IMR-90 (cell line): ENCODE measurements around the gene CLPTM1. TPM values are rescaled to one million over a fixed set of nuclear protein-coding genes. Genes with fewer than 3 reads are reported as not detected.

ENCODE experiments used
- ATAC-seq: fragments of 200-7000 bp; cut with Tn5 transposase; 2 replicates; pipeline ENCODE4 v1.9.1; 2020; ENCODE audit warnings: low read depth, mild to moderate bottlenecking, moderate library complexity
- BruUV-seq: library from RNA; stranded (reverse); fragments of 400-500 nt; replicated peaks from 2 replicates; lab custom pipeline; 2021; lab: Mats Ljungman, UMichigan
- CTCF ChIA-PET: fragments of 300-600 bp; formaldehyde crosslinking; extraction: SDS; loops from one replicate; lab custom pipeline; 2021; ENCODE audit warnings: antibody characterized with exemption; lab: Yijun Ruan, JAX
- POLR2A ChIA-PET: fragments of 300-600 bp; sonication (Branson Sonifier 250); formaldehyde crosslinking; loops from one replicate; lab custom pipeline; 2022; ENCODE audit warnings: antibody characterized with exemption; ENCODE audit not compliant: unreplicated experiment; lab: Charles Lee
- DNase-seq: peaks from one replicate; pipeline ENCODE4 v3.0.0; 2013
- H2AFZ ChIP-seq: replicated peaks from 2 replicates; pipeline ENCODE3; 2013; ENCODE audit warnings: low read length, mild to moderate bottlenecking; ENCODE audit not compliant: poor library complexity
- H2AK5ac ChIP-seq: 2 replicates; pipeline ENCODE4 v1.6.1; 2013; ENCODE audit warnings: low read depth, low read length, inconsistent platforms
- H2AK9ac ChIP-seq: replicated peaks from 2 replicates; pipeline ENCODE3; 2013; ENCODE audit warnings: mild to moderate bottlenecking, low read depth, low read length, moderate library complexity; ENCODE audit not compliant: poor library complexity
- H2BK120ac ChIP-seq: 2 replicates; pipeline ENCODE4 v1.6.1; 2013; ENCODE audit warnings: low read depth, low read length, inconsistent platforms
- H2BK15ac ChIP-seq: 3 replicates; pipeline ENCODE4 v1.6.1; 2013; ENCODE audit warnings: low read depth, low read length, inconsistent platforms
- H2BK20ac ChIP-seq: 2 replicates; pipeline ENCODE4 v1.6.1; 2013; ENCODE audit warnings: low read depth, mild to moderate bottlenecking, inconsistent platforms, low read length, moderate library complexity
- H2BK5ac ChIP-seq: 2 replicates; pipeline ENCODE4 v1.6.1; 2013; ENCODE audit warnings: mild to moderate bottlenecking, low read depth, low read length, inconsistent platforms; ENCODE audit not compliant: poor library complexity, severe bottlenecking
- H3K14ac ChIP-seq: replicated peaks from 2 replicates; pipeline ENCODE4 v1.6.1; 2013; ENCODE audit warnings: low read depth, low read length, inconsistent platforms
- H3K18ac ChIP-seq: 2 replicates; pipeline ENCODE4 v1.6.1; 2013; ENCODE audit warnings: low read depth, low read length, control low read depth
- H3K23ac ChIP-seq: 2 replicates; pipeline ENCODE4 v1.6.1; 2013; ENCODE audit warnings: low read depth, low read length, inconsistent platforms
- H3K27ac ChIP-seq: 2 replicates; pipeline ENCODE4 v1.5.1; 2013; ENCODE audit warnings: mild to moderate bottlenecking, control low read depth, low read length; ENCODE audit not compliant: insufficient read depth
- H3K27me3 ChIP-seq: 2 replicates; pipeline ENCODE4 v1.6.1; 2013; ENCODE audit warnings: low read length; ENCODE audit not compliant: control insufficient read depth, insufficient read depth
- H3K36me3 ChIP-seq: 2 replicates; pipeline ENCODE4 v1.6.1; 2013; ENCODE audit warnings: low read length, mixed read lengths; ENCODE audit not compliant: control insufficient read depth, insufficient read depth
- H3K4ac ChIP-seq: 2 replicates; pipeline ENCODE4 v1.6.1; 2013; ENCODE audit warnings: low read depth, low read length, inconsistent platforms
- H3K4me1 ChIP-seq: 2 replicates; pipeline ENCODE4 v1.6.1; 2013; ENCODE audit warnings: low read length, mixed read lengths; ENCODE audit not compliant: control insufficient read depth, insufficient read depth
- H3K4me2 ChIP-seq: 2 replicates; pipeline ENCODE4 v1.6.1; 2013; ENCODE audit warnings: low read depth, mild to moderate bottlenecking, control low read depth, low read length, moderate library complexity
- H3K4me3 ChIP-seq: 2 replicates; pipeline ENCODE4 v1.5.1; 2013; ENCODE audit warnings: low read depth, mild to moderate bottlenecking, control low read depth, low read length, moderate library complexity; ENCODE audit not compliant: insufficient read depth
- H3K56ac ChIP-seq: 2 replicates; pipeline ENCODE4 v1.6.1; 2013; ENCODE audit warnings: low read length, inconsistent platforms; ENCODE audit not compliant: insufficient read depth; ENCODE audit errors: extremely low read depth
- H3K79me1 ChIP-seq, 2 experiments: 2 replicates each; pipeline ENCODE4 v1.6.1; 2013; ENCODE audit warnings: low read length in 2 of 2, inconsistent platforms in 1 of 2, low read depth in 1 of 2
- H3K9ac ChIP-seq: 2 replicates; pipeline ENCODE4 v1.6.1; 2013; ENCODE audit warnings: low read depth, low read length, control low read depth
- H3K9me1 ChIP-seq: 2 replicates; pipeline ENCODE4 v1.6.1; 2013; ENCODE audit warnings: low read length, inconsistent platforms; ENCODE audit not compliant: insufficient read depth
- H3K9me3 ChIP-seq: 2 replicates; pipeline ENCODE4 v1.6.1; 2013; ENCODE audit warnings: low read length; ENCODE audit not compliant: control insufficient read depth, insufficient read depth
- H4K20me1 ChIP-seq: 2 replicates; pipeline ENCODE4 v1.6.1; 2013; ENCODE audit warnings: low read length, inconsistent platforms; ENCODE audit not compliant: insufficient read depth
- H4K5ac ChIP-seq: 2 replicates; pipeline ENCODE4 v1.6.1; 2013; ENCODE audit warnings: mild to moderate bottlenecking, low read depth, low read length, control low read depth
- H4K8ac ChIP-seq, 2 experiments: 2 replicates each; pipeline ENCODE4 v1.6.1; 2013; ENCODE audit warnings: low read depth in 2 of 2, low read length in 2 of 2, control low read depth in 1 of 2, inconsistent platforms in 1 of 2
- H4K91ac ChIP-seq: 2 replicates; pipeline ENCODE4 v1.6.1; 2013; ENCODE audit warnings: low read depth, low read length, inconsistent platforms; ENCODE audit not compliant: insufficient read depth
- SMC3 ChIP-seq: fragments of 150-350 bp; IDR thresholded peaks from 2 replicates; pipeline ENCODE4 v1.6.1; 2016; ENCODE audit warnings: low read depth, mild to moderate bottlenecking, antibody characterized with exemption, low read length, moderate library complexity
- WGBS, 2 experiments: methylation state at CpG; one replicate each; pipeline versions ENCODE4 v1.1.5 to v1.1.7; 2013; ENCODE audit warnings: missing lambda C conversion rate in 2 of 2; ENCODE audit not compliant: insufficient read length in 1 of 2; ENCODE audit errors: extremely low coverage in 2 of 2; 5-methylcytosine and 5-hydroxymethylcytosine counted together
- dilution Hi-C: fragments of 300-500 bp; cut with HindIII; formaldehyde crosslinking; loops from one replicate; pipeline ENCODE4 v1.14.3; 2018; ENCODE audit warnings: low sequenced_read_pairs; ENCODE audit not compliant: unreplicated experiment
- in situ Hi-C: fragments of 300-500 bp; cut with MboI; formaldehyde crosslinking; loops from 3 replicates; pipeline ENCODE4 v1.14.3; 2019; ENCODE audit warnings: low sequenced_read_pairs, inconsistent platforms, mixed read lengths
- intact Hi-C: fragments of 100-400 bp; cut with micrococcal nuclease; formaldehyde crosslinking; loops from 2 replicates; pipeline ENCODE4 v1.10.0; 2022
- polyA plus RNA-seq, 3 experiments: library from polyadenylated mRNA; depleted of rRNA; stranded (reverse); fragments of >200 nt; gene quantifications; 2 replicates each; pipeline ENCODE4 v1.2.3, GENCODE V29; 2012; ENCODE audit warnings: low replicate concordance in 1 of 3
- total RNA-seq: library from RNA; depleted of rRNA; stranded (reverse); fragments of >200 nt; gene quantifications from 2 replicates; pipeline ENCODE4 v1.2.3, GENCODE V29; 2012

Gene CLPTM1
- total and polyA plus RNA-seq, 2 of the 4 experiments (the other 2 are of a cell fraction) = 23.8 to 88.8 TPM

DNA sequence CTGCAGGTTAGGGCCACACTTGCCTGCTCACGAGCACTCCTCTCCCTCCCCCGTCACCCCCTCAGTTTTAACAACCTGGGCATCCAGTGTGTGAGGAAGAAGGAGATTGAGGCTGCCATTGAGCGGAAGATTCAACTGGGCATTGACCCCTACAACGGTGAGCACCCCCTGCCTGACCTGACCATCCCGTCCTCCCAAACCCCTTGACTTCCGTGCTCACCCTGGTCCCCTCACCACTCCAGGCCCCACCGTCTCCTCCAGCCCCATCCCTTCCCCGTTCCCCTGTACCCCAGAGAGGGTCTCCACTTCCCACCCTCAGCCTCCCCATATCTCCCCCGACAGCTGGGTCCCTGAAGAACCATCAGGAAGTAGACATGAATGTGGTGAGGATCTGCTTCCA is 70.1 kb downstream of the CLPTM1 start:
- Histone ChIP-seq H2BK15ac (no peak overlapping the region), H2BK5ac (no peak overlapping the region), H3K4me3 (no peak overlapping the region), H3K9ac (no peak overlapping the region), H3K4me2 (no peak overlapping the region), H2AK5ac (no peak overlapping the region), H4K20me1 (no peaks in the 10 kb centered on the region), H3K9me1 (no peaks in the 10 kb centered on the region), H3K27ac (no peak overlapping the region), H3K27me3 (no peaks in the 10 kb centered on the region), H3K14ac (no peak overlapping the region), H3K23ac (no peak overlapping the region), H2BK120ac (no peak overlapping the region), H3K4ac (no peak overlapping the region), H4K8ac (no peak overlapping the region), H2BK20ac (no peak overlapping the region), H3K79me1 (no peaks in the 10 kb centered on the region), H3K18ac (no peak overlapping the region), H4K91ac (no peak overlapping the region), H4K5ac (no peak overlapping the region), H2AK9ac (no peak overlapping the region), H3K56ac (no peak overlapping the region), H3K9me3 (no peaks in the 10 kb centered on the region), H3K36me3 (peaks cover 18% of the 10 kb centered on the region), H3K4me1 (no peaks in the 10 kb centered on the region), H2AFZ (no peak overlapping the region)
- DNase-seq (no peak), ATAC-seq (no peak)
- dilution Hi-C loops (no loop called here), in situ Hi-C loops (no loop called here), intact Hi-C loops (no loop called here)
- POLR2A ChIA-PET = no interaction called here
- no CpG with 5 or more reads among the region's 9 CpGs for WGBS, 2 experiments
- no TSS peak for BruUV-seq
- TF ChIP-seq SMC3 = no peak
- CTCF ChIA-PET = no interaction called here
